ENCODE measurements around the gene MYO3B. TPM values are rescaled to one million over a fixed set of nuclear protein-coding genes. Genes with fewer than 3 reads are reported as not detected.

The MYO3B gene
- polyA plus RNA-seq, 1 of the 3 experiments (the other 2 are of a cell fraction), result not detected

GRCh38 chr2:170566138-170566537, 388.2 kb downstream of the MYO3B start (continued):
- TF ChIP-seq CTCF (IDR thresholded peaks at IDR 0.05) (no peak), FOSL2 (IDR thresholded peaks at IDR 0.05; ENCODE audit: borderline replicate concordance, low read depth) (no peak), USF1 (IDR thresholded peaks at IDR 0.05; ENCODE audit: borderline replicate concordance, low read depth) (no peak), RXRA (IDR thresholded peaks at IDR 0.05; ENCODE audit: borderline replicate concordance, low read depth) (no peak), PBX3 (IDR thresholded peaks at IDR 0.05) (no peak), TCF12 (IDR thresholded peaks at IDR 0.05) (no peak), SIN3A (IDR thresholded peaks at IDR 0.05; ENCODE audit: borderline replicate concordance, low read depth, low read length) (no peak), MAX (IDR thresholded peaks at IDR 0.05; ENCODE audit: low read depth) (no peak)

GRCh38 chr2:170567429-170567828, 389.5 kb downstream of the MYO3B start:
- WGBS (ENCODE audit: low lambda C conversion rate), result 70% methylated on average over 2 of the region's 2 CpGs
- Histone ChIP-seq H3K4me2 (no peak overlapping the region), H3K9me3 (no peaks in the 10 kb centered on the region), H3K9me2 (no peaks in the 10 kb centered on the region), H3K79me2 (ENCODE audit: insufficient read depth) (no peaks in the 10 kb centered on the region), H3F3A (replicated peaks; ENCODE audit: insufficient read depth) (no peaks in the 10 kb centered on the region), H3K9ac (no peak overlapping the region), H2AFZ (ENCODE audit: low read depth) (no peak overlapping the region), H3K27ac (ENCODE audit: low read depth in 2 of 2, low read length in 1 of 2) (no peak overlapping the region), H3K4me1 (ENCODE audit: control insufficient read depth in 1 of 2, insufficient read depth in 2 of 2, low read depth in 1 of 2, low read length in 1 of 2) (no peaks in the 10 kb centered on the region), H4K20me1 (ENCODE audit: insufficient read depth) (no peaks in the 10 kb centered on the region), H3K27me3 (ENCODE audit: insufficient read depth) (no peaks in the 10 kb centered on the region), H3K36me3 (replicated peaks in 1 of 2; ENCODE audit: control insufficient read depth in 1 of 2, insufficient read depth in 2 of 2, low read length in 1 of 2) (no peaks in the 10 kb centered on the region), H3K4me3 (ENCODE audit: low read depth in 2 of 2, low read length in 1 of 2) (no peak overlapping the region)
- ChIA-PET CTCF (no interaction called here), POLR2A (no interaction called here)
- DNase-seq, result no peak
- TF ChIP-seq EP300 (IDR thresholded peaks at IDR 0.05; ENCODE audit: borderline replicate concordance in 1 of 2, low read depth in 1 of 2, low read length in 1 of 2) (no peak), CHD2 (IDR thresholded peaks at IDR 0.05; ENCODE audit: low read length, partially characterized antibody) (no peak), SIN3A (IDR thresholded peaks at IDR 0.05; ENCODE audit: borderline replicate concordance, low read depth, low read length) (no peak), JUND (IDR thresholded peaks at IDR 0.05) (no peak), POLR2AphosphoS5 (IDR thresholded peaks at IDR 0.05; ENCODE audit: low read depth, low read length) (no peak), MEF2A (IDR thresholded peaks at IDR 0.05; ENCODE audit: borderline replicate concordance, low read depth) (no peak), REST (IDR thresholded peaks at IDR 0.05; ENCODE audit: low read depth, low read length) (no peak), SMC3 (IDR thresholded peaks at IDR 0.05; ENCODE audit: low read depth, low read length) (no peak), GABPA (IDR thresholded peaks at IDR 0.05; ENCODE audit: low read depth) (no peak), FOXJ3 (CRISPR knock-in tag; IDR thresholded peaks at IDR 0.05) (no peak)

Measured in SK-N-SH (cell line).